ENCODE results near the gene TGFBR3.

Gene TGFBR3

DNA sequence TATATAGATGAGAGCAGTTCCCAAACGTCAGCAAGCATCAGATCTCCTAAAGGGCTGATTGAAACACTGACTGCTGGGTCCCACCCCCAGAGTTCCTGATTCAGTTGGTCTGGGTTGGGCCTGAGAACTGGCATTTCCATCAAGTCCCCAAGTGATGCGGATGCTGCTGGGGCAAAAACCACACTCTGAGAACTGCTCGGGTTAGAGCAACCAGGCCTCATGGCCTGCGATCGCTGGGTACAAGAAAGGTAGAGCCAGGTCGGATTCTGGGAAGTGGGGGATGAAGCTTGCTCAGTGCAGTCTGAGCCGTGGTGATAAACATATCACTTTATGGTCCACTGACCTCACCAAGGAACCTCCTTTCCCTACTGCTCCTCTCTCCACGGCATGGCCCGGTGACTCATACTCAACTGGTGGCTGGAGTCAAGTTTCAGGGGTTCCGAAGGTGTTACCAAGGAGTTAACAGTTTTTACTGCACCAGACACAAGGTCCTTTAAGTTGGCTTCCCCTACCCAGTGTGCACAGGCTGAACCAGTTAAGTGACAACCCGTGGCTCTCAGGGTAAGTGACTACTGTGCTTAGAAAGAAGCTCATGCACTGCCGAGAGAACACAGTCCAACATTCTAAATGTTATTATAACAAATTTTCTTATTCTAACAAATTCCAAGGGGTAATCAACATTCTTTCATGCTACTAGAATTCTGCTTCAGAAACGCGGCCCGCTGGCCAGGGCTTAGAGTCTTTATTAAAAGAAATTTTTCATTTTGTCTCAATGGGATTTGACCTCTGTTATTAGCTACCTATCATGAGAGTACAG is 153.5 kb downstream of the TGFBR3 start (continued):
- TF ChIP-seq PRDM10 (tag by site-specific recombination; IDR thresholded peaks at IDR 0.05) (peak; percentile 84), ZNF354C (tag by site-specific recombination; IDR thresholded peaks at IDR 0.05; ENCODE audit: borderline replicate concordance, low read depth) (no peak), ZBTB1 (tag by site-specific recombination; IDR thresholded peaks at IDR 0.05) (peak; percentile 49; the same call in 1 of the 2 replicates), PRDM2 (tag by site-specific recombination; IDR thresholded peaks at IDR 0.05; ENCODE audit: borderline replicate concordance) (no peak), ZNF610 (tag by site-specific recombination; IDR thresholded peaks at IDR 0.05; ENCODE audit: borderline replicate concordance) (no peak), ZNF2 (tag by site-specific recombination; IDR thresholded peaks at IDR 0.05) (peak; percentile 83), ZBTB21 (tag by site-specific recombination; IDR thresholded peaks at IDR 0.05) (peak; percentile 79), ZNF292 (tag by site-specific recombination; IDR thresholded peaks at IDR 0.05; ENCODE audit: borderline replicate concordance, low read depth) (no peak), KLF9 (tag by site-specific recombination; IDR thresholded peaks at IDR 0.05; ENCODE audit: low read depth) (no peak), ZNF768 (tag by site-specific recombination; IDR thresholded peaks at IDR 0.05) (no peak), GLIS1 (tag by site-specific recombination; IDR thresholded peaks at IDR 0.05) (peak; percentile 55), ZNF791 (tag by site-specific recombination; IDR thresholded peaks at IDR 0.05) (no peak), ZNF664 (tag by site-specific recombination; IDR thresholded peaks at IDR 0.05) (no peak), ZIC2 (tag by site-specific recombination; IDR thresholded peaks at IDR 0.05) (peak; percentile 94), ZNF501 (tag by site-specific recombination; IDR thresholded peaks at IDR 0.05) (peak; percentile 64; the same call in 1 of the 2 replicates), ZNF629 (tag by site-specific recombination; IDR thresholded peaks at IDR 0.05) (peak; percentile 95), ZNF701 (tag by site-specific recombination; IDR thresholded peaks at IDR 0.05) (no peak), ZNF585B (tag by site-specific recombination; IDR thresholded peaks at IDR 0.05) (no peak), ZNF175 (tag by site-specific recombination; IDR thresholded peaks at IDR 0.05) (no peak), ZBTB20 (tag by site-specific recombination; IDR thresholded peaks at IDR 0.05) (peak; percentile 57), ZNF433 (tag by site-specific recombination; IDR thresholded peaks at IDR 0.05; ENCODE audit: low read depth) (no peak), ZNF16 (tag by site-specific recombination; IDR thresholded peaks at IDR 0.05; ENCODE audit: low read depth) (no peak), ZNF660 (tag by site-specific recombination; IDR thresholded peaks at IDR 0.05) (peak; percentile 91)
- TF ChIP-seq, protein P1, sequence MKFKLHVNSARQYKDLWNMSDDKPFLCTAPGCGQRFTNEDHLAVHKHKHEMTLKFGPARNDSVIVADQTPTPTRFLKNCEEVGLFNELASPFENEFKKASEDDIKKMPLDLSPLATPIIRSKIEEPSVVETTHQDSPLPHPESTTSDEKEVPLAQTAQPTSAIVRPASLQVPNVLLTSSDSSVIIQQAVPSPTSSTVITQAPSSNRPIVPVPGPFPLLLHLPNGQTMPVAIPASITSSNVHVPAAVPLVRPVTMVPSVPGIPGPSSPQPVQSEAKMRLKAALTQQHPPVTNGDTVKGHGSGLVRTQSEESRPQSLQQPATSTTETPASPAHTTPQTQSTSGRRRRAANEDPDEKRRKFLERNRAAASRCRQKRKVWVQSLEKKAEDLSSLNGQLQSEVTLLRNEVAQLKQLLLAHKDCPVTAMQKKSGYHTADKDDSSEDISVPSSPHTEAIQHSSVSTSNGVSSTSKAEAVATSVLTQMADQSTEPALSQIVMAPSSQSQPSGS (tag by site-specific recombination; IDR thresholded peaks at IDR 0.05; ENCODE audit: low read depth), result peak; percentile 48; the same call in 1 of the 2 replicates
- TF ChIP-seq, protein P2, sequence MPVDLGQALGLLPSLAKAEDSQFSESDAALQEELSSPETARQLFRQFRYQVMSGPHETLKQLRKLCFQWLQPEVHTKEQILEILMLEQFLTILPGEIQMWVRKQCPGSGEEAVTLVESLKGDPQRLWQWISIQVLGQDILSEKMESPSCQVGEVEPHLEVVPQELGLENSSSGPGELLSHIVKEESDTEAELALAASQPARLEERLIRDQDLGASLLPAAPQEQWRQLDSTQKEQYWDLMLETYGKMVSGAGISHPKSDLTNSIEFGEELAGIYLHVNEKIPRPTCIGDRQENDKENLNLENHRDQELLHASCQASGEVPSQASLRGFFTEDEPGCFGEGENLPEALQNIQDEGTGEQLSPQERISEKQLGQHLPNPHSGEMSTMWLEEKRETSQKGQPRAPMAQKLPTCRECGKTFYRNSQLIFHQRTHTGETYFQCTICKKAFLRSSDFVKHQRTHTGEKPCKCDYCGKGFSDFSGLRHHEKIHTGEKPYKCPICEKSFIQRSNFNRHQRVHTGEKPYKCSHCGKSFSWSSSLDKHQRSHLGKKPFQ (tag by site-specific recombination; IDR thresholded peaks at IDR 0.05), result peak; percentile 86
